Measurements from ENCODE around the gene ANAPC16.
"Not testable (repeated sequence)": the region's sequence is repeated elsewhere in the genome, so short reads cannot be mapped to it uniquely, and the experiment has no call there.

The ANAPC16 gene

DNA sequence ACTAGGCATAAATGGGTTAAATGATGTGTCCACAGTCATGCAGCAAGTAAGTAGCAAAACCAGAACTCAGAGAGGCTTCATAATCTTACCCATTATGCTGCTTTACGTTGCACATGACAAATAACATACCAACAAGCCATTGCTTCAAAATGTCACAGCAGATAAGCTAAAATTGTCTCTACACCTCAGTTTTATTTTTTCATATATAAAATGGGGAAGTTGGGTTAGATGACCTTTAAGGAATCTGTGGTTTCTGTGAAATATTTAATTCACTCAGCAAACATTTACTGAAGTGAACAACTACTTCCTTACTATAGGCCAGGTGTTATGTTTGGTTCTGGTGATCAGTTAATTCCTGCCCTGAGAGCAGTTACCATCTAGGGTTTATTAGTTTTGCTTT lies 2.5 kb downstream of the ANAPC16 start:
- TF ChIP-seq, protein P1, sequence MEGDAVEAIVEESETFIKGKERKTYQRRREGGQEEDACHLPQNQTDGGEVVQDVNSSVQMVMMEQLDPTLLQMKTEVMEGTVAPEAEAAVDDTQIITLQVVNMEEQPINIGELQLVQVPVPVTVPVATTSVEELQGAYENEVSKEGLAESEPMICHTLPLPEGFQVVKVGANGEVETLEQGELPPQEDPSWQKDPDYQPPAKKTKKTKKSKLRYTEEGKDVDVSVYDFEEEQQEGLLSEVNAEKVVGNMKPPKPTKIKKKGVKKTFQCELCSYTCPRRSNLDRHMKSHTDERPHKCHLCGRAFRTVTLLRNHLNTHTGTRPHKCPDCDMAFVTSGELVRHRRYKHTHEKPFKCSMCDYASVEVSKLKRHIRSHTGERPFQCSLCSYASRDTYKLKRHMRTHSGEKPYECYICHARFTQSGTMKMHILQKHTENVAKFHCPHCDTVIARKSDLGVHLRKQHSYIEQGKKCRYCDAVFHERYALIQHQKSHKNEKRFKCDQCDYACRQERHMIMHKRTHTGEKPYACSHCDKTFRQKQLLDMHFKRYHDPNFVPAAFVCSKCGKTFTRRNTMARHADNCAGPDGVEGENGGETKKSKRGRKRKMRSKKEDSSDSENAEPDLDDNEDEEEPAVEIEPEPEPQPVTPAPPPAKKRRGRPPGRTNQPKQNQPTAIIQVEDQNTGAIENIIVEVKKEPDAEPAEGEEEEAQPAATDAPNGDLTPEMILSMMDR (conservative IDR thresholded peaks at IDR 0.05; ENCODE audit: low read depth, low read length) = no peak
- no peak for DNase-seq (ENCODE audit: low read depth)
- H3K4me3 ChIP-seq (ENCODE audit: low read length) = no peak overlapping the region

DNA sequence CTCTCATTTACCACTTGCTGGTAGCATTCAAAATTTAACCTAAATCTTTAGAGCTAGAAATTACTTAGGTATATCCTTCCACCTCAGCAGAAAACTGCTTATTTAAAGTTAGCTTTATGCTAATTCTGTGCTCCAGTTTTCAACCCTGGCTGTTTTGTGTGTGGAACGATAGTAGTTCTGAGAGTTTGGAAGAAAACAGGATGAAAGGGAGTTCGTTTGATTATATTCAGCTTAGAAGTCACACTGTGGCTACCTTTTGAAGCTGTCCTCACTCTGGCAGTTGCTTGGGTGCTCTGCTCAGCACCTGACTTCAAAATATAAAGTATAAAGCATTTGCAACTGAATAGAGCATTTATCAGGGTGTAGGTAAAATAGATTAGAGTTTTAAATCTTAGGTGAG lies 2.9 kb downstream of the ANAPC16 start:
- DNase-seq (ENCODE audit: low read depth) = no peak
- TF ChIP-seq, protein P1 (conservative IDR thresholded peaks at IDR 0.05; ENCODE audit: low read depth, low read length) = no peak
- H3K4me3 ChIP-seq (ENCODE audit: low read length) = no peak overlapping the region

DNA sequence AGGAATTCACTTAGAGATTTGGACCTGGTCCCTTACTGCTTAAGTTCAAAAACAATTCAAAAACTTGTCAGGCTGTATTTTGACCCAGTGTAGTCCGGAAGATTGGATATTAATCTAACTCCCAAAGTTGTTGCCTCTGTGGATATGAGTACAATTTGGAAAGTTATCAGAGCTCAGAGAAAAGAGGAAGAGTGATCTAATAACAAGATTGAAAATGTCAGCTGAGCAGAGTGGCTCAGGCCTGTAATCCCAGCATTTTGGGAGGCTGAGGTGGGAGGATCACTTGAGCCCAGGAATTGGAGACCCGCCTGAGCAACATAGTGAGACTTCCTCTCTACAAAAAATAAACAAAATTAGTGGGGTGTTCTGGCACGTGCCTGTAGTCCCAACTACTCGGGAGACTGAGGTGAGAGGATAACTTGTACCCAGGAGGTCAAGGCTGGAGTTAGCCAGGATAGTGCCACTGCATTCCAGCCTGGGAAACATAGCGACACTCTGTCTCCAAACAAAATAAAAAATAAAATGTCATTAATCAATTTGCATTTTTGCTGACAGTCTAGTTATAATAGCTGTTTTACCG lies 3.5 kb downstream of the ANAPC16 start:
- no peak overlapping the region for H3K4me3 ChIP-seq (ENCODE audit: low read length)

DNA sequence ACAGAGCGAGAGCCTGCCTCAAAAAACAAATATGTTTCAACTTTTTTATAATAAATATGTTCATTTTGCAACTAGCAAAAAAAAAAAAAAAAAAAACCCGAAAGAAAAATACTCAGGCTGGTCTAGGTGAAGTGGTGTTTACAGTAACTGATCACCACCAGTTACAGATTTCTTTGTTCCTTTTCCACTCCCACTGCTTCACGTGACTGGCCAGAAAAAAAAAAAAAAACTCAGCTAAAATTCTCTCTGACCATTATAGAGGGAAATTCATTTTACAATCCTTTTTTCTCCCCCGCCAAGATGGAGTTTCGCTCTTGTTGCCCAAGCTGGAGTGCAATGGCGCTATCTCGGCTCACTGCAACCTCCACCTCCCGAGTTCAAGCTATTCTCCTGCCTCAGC lies 4.8 kb downstream of the ANAPC16 start:
- no peak for DNase-seq (ENCODE audit: low read depth)
- no peak overlapping the region for H3K4me3 ChIP-seq (ENCODE audit: low read length)
- TF ChIP-seq, protein P1 (conservative IDR thresholded peaks at IDR 0.05; ENCODE audit: low read depth, low read length) = no peak

More for the DNA sequence above, 3.5 kb downstream of the ANAPC16 start:
- DNase-seq (ENCODE audit: low read depth) = no peak
- TF ChIP-seq, protein P1 (conservative IDR thresholded peaks at IDR 0.05; ENCODE audit: low read depth, low read length) = no peak

DNA sequence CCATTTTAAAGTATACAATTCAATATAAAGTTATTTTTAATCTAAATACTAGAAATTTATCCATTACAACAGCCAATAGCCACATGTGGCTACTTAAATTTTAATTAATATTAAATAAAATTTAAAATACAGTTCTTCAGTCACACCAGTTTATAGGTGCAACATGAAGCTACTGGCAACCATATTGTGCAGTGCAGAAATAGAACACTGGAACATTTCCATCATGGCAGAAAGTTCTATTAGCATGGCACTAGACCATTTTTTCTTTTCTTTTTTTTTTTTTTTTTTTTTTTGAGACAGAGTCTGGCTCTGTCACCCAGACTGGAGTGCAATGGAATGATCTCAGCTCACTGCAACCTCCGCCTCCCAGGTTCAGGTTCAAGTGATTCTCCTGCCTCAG lies 5.5 kb downstream of the ANAPC16 start:
- no peak for DNase-seq (ENCODE audit: low read depth)
- TF ChIP-seq, protein P1 (conservative IDR thresholded peaks at IDR 0.05; ENCODE audit: low read depth, low read length) = no peak
- no peak overlapping the region for H3K4me3 ChIP-seq (ENCODE audit: low read length)

DNA sequence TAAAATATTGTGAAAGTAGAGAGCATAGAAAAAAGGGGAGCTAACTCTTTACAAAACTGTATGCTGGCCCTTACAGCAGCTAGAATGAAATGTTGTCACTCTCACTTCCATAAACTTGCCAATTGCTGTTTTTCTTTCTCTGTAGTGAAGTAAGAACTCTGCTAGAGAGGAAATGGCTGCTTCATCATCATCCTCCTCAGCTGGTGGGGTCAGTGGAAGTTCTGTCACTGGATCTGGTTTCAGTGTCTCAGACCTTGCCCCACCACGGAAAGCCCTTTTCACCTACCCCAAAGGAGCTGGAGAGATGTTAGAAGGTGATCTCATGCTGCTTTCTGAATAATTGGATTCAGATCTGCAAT lies 7.9 kb downstream of the ANAPC16 start:
- TF ChIP-seq, protein P1 (conservative IDR thresholded peaks at IDR 0.05; ENCODE audit: low read depth, low read length) = no peak
- no peak overlapping the region for H3K4me3 ChIP-seq (ENCODE audit: low read length)
- DNase-seq (ENCODE audit: low read depth) = no peak

DNA sequence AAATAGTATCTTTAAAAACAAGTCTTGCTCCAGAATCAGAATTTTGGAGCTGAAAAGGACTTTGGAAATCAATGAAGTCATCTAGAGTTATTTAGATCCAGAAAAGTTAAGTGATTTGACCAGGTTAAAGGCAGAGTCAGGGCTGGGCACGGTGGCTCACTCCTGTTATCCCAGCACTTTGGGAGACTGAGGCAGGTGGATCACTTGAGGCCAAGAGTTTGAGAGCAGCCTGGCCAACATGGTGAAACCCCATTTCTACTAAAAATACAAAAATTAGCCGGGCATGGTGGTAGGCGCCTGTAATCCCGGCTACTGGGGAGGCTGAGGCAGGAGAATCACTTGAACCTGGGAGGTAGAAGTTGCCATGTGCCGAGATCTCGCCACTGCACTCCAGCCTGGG lies 8.4 kb downstream of the ANAPC16 start:
- DNase-seq (ENCODE audit: low read depth) = not testable (repeated sequence)

More for the DNA sequence above, 8.4 kb downstream of the ANAPC16 start:
- not testable (repeated sequence) for H3K4me3 ChIP-seq (ENCODE audit: low read length)

Data from retinal pigment epithelial cell (primary cell).